Camera-type eye (tissue), 1 donor: ENCODE data around the gene STOX2. TPM values are rescaled to one million over a fixed set of nuclear protein-coding genes. Genes with fewer than 3 reads are reported as not detected.

Experiments
- total RNA-seq: library from RNA; depleted of rRNA; stranded (reverse); fragments of >200 nt; gene quantifications from one replicate; pipeline ENCODE4 v1.2.3, GENCODE V29; 2014

The STOX2 gene
- 40.6 TPM for total RNA-seq

GRCh38 chr4:183905081-183905592, at the start of gene STOX2:
Gene STOX2, plus strand, starts transcription at chr4:183905307. Its CDS starts 1,484 bp downstream, at chr4:183906791.

Other genes with a start within 250 kb of the STOX2 start
- 27.8 TPM for gene RWDD4, start 246.1 kb upstream of the STOX2 start, total RNA-seq
- 66.6 TPM for gene TRAPPC11, start 246.0 kb upstream of the STOX2 start, total RNA-seq